ENCODE measurements around the gene SLCO3A1. TPM values are rescaled to one million over a fixed set of nuclear protein-coding genes. Genes with fewer than 3 reads are reported as not detected.
A peak's percentile ranks its signal among the peaks of the same experiment; 100 is the strongest.

The SLCO3A1 gene
- total RNA-seq, 2 donors from 2014 or later = 7.2 to 11.4 TPM

- H3K36me3 Mint-ChIP-seq (ENCODE audit: low read depth) = no peaks in the 10 kb centered on the region
- WGBS, 2 experiments (ENCODE audit: insufficient coverage in 1 of 2, insufficient read length in 1 of 2) = 1% methylated on average over 70 of the region's 70 CpGs; no CpG with 5 or more reads in 1 of the 2 experiments
- peaks cover 3% of the 10 kb centered on the region for H3K9me3 Mint-ChIP-seq
- TF ChIP-seq CTCF (conservative IDR thresholded peaks at IDR 0.05) = peak; percentile 86
- H3K27me3 Mint-ChIP-seq (ENCODE audit: insufficient read depth) = peaks cover 25% of the 10 kb centered on the region
- peak overlapping the region; percentile 62 for H3K4me3 Mint-ChIP-seq
- H3K27ac Mint-ChIP-seq = no peak overlapping the region
- H3K36me3 ChIP-seq (ENCODE audit: control insufficient read depth, insufficient read depth, low read length) = no peaks in the 10 kb centered on the region
- peak overlapping the region; percentile 82 for H3K4me3 ChIP-seq (ENCODE audit: low read length)
- H3K27me3 ChIP-seq (ENCODE audit: control insufficient read depth, insufficient read depth, low read length, poor library complexity, severe bottlenecking) = peaks cover 17% of the 10 kb centered on the region
- no peak overlapping the region for H3K27ac ChIP-seq (ENCODE audit: low read depth, low read length)
- no peaks in the 10 kb centered on the region for H3K9me3 ChIP-seq (ENCODE audit: control insufficient read depth, low read length)
- H3K4me1 Mint-ChIP-seq = peaks cover 12% of the 10 kb centered on the region
- no peaks in the 10 kb centered on the region for H3K4me1 ChIP-seq (ENCODE audit: control insufficient read depth, insufficient read depth, low read length)
- H3K9ac ChIP-seq (ENCODE audit: extremely low read depth, low read length, poor library complexity, severe bottlenecking) = no peak overlapping the region
- peak; percentile 88 for DNase-seq
Observed at GRCh38 chr15:91852741-91853510, 582 bp upstream of the SLCO3A1 start.

DNA sequence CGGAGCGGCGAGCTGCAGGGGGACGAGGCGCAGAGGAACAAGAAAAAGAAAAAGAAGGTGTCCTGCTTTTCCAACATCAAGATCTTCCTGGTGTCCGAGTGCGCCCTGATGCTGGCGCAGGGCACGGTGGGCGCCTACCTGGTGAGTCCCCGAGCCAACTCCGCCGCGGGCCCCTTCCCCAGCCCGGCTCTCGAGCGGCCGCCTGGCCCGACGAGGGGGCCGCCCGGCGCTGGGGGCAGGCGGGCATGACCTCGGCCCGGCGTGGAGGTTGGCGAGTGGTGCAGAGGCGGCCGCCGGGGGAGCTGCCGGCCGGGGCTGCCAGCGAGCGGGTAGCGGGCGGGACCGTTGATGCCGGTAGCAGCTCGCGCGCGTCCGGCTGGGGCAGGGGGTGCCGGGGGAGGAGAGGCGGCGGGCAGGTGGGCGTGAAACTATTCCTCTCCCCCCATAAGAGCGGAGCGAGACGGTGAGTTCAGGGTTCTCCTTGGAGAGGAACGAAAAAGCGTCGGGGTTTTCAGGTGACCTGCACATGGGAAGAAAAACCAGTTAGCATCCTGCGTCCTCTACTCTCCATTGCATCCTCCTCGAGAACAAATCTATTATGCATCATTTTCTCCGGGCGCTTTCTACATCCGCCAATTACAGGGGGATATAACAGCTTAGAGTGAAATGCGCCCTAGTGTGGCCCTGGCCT, 585 bp downstream of the SLCO3A1 start:
- Histone ChIP-seq H3K27ac (ENCODE audit: low read depth, low read length) (no peak overlapping the region), H3K9ac (ENCODE audit: extremely low read depth, low read length, poor library complexity, severe bottlenecking) (no peak overlapping the region), H3K4me3 (ENCODE audit: low read length) (peak overlapping the region; percentile 74), H3K27me3 (ENCODE audit: control insufficient read depth, insufficient read depth, low read length, poor library complexity, severe bottlenecking) (peaks cover 17% of the 10 kb centered on the region), H3K36me3 (ENCODE audit: control insufficient read depth, insufficient read depth, low read length) (no peaks in the 10 kb centered on the region), H3K9me3 (ENCODE audit: control insufficient read depth, low read length) (no peaks in the 10 kb centered on the region), H3K4me1 (ENCODE audit: control insufficient read depth, insufficient read depth, low read length) (no peaks in the 10 kb centered on the region)
- no peaks in the 10 kb centered on the region for H3K36me3 Mint-ChIP-seq (ENCODE audit: low read depth)
- peaks cover 12% of the 10 kb centered on the region for H3K4me1 Mint-ChIP-seq
- peaks cover 3% of the 10 kb centered on the region for H3K9me3 Mint-ChIP-seq
- peaks cover 25% of the 10 kb centered on the region for H3K27me3 Mint-ChIP-seq (ENCODE audit: insufficient read depth)
- 1 to 2% methylated on average over 7 to 60 of the region's 60 CpGs for WGBS, 2 experiments (ENCODE audit: insufficient coverage in 1 of 2, insufficient read length in 1 of 2)
- peak; percentile 44 for TF ChIP-seq CTCF (conservative IDR thresholded peaks at IDR 0.05)
- no peak overlapping the region for H3K27ac Mint-ChIP-seq
- H3K4me3 Mint-ChIP-seq = peak overlapping the region; percentile 62
- peak; percentile 84 for DNase-seq

DNA sequence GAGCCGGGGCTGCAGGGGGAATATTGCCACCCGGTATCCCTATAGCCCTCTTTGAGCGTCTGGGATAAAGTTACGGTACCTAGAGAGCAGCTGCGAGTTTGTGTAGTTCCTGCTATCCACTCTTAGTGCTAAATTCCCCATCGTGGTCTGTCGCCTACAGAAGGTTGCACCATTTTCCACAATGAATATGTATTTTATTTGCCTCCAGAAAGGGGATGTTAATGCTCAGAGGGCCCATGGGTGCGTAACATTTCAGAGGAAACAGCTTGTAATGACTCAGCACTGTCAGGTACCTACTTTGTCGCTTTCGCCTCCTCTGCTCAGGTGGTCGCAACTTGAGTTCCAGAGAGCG, 1.1 kb downstream of the SLCO3A1 start:
- Mint-ChIP-seq H3K27me3 (ENCODE audit: insufficient read depth) (peaks cover 25% of the 10 kb centered on the region), H3K4me3 (peak overlapping the region; percentile 62)
- no peak overlapping the region for H3K9ac ChIP-seq (ENCODE audit: extremely low read depth, low read length, poor library complexity, severe bottlenecking)

More for the DNA sequence above, 1.1 kb downstream of the SLCO3A1 start:
- H3K36me3 Mint-ChIP-seq (ENCODE audit: low read depth) = no peaks in the 10 kb centered on the region
- DNase-seq = no peak
- no peaks in the 10 kb centered on the region for H3K4me1 ChIP-seq (ENCODE audit: control insufficient read depth, insufficient read depth, low read length)
- H3K9me3 Mint-ChIP-seq = peaks cover 3% of the 10 kb centered on the region
- no peak overlapping the region for H3K27ac ChIP-seq (ENCODE audit: low read depth, low read length)
- peaks cover 17% of the 10 kb centered on the region for H3K27me3 ChIP-seq (ENCODE audit: control insufficient read depth, insufficient read depth, low read length, poor library complexity, severe bottlenecking)
- TF ChIP-seq CTCF (conservative IDR thresholded peaks at IDR 0.05) = no peak
- no peaks in the 10 kb centered on the region for H3K36me3 ChIP-seq (ENCODE audit: control insufficient read depth, insufficient read depth, low read length)
- H3K4me1 Mint-ChIP-seq = peaks cover 12% of the 10 kb centered on the region
- 43 to 52% methylated on average over 12 of the region's 12 CpGs for WGBS, 2 experiments (ENCODE audit: insufficient coverage in 1 of 2, insufficient read length in 1 of 2)
- peak overlapping the region; percentile 74 for H3K4me3 ChIP-seq (ENCODE audit: low read length)
- H3K27ac Mint-ChIP-seq = no peak overlapping the region
- no peaks in the 10 kb centered on the region for H3K9me3 ChIP-seq (ENCODE audit: control insufficient read depth, low read length)

Measured in endodermal cell (in vitro differentiated cells).